K562 (cell line): ENCODE measurements around the gene TEX38. TPM values are rescaled to one million over a fixed set of nuclear protein-coding genes. Genes with fewer than 3 reads are reported as not detected.

Experiments
- ATAC-seq: fragments of 200-7000 bp; cut with Tn5 transposase; 3 replicates; pipeline ENCODE4 v1.9.1; 2020; ENCODE audit warnings: moderate library complexity
- BruUV-seq: library from RNA; stranded (reverse); fragments of 400-500 nt; replicated peaks from 2 replicates; lab custom pipeline; 2021; lab: Mats Ljungman, UMichigan
- CTCF ChIA-PET: fragments of 300-600 bp; formaldehyde crosslinking; extraction: SDS; loops from one replicate; lab custom pipeline; 2021; ENCODE audit warnings: low intra/inter-chr PET ratio; lab: Yijun Ruan, JAX
- POLR2A ChIA-PET: fragments of 300-600, 350-650 bp; sonication (Branson Sonifier 250); formaldehyde crosslinking; extraction: SDS; loops from one replicate; lab custom pipeline; 2021; ENCODE audit warnings: antibody characterized with exemption, inconsistent platforms; lab: Yijun Ruan, JAX
- DNase-seq, 4 experiments: peaks; one replicate each; pipeline versions ENCODE4 v3.0.0 to v3.0.0-alpha.2; 2011 to 2018; ENCODE audit warnings: low spot score in 3 of 4, mixed read lengths in 3 of 4; ENCODE audit errors: extremely low read depth in 1 of 4
- FAIRE-seq: peaks from 2 replicates; lab custom pipeline; 2011; peaks lifted over from hg19 to GRCh38; lab: Jason Lieb, UNC
- H2AFZ ChIP-seq: 2 replicates; pipeline ENCODE4 v1.6.0; 2011; ENCODE audit warnings: low read depth, low read length, control low read depth, inconsistent platforms
- H3K27ac ChIP-seq: fragments of 200-600 bp; 3 replicates; pipeline ENCODE4 v1.8.0; 2011; ENCODE audit warnings: low read depth, mild to moderate bottlenecking, control low read depth, inconsistent platforms, low read length, moderate library complexity, mixed read lengths; ENCODE audit errors: extremely low read depth
- H3K27me3 ChIP-seq, 2 experiments: fragments of 300-600 bp in 1 of 2; 2 replicates in 1 of 2; 3 replicates in 1 of 2; pipeline versions ENCODE4 v1.6.0 to v1.8.0; 2011; ENCODE audit warnings: inconsistent platforms in 2 of 2, low read length in 2 of 2, mild to moderate bottlenecking in 1 of 2, mixed read lengths in 1 of 2, moderate library complexity in 1 of 2; ENCODE audit not compliant: control insufficient read depth in 2 of 2, insufficient read depth in 2 of 2
- H3K36me3 ChIP-seq: fragments of 300-600 bp; 3 replicates; pipeline ENCODE4 v1.8.0; 2011; ENCODE audit warnings: mild to moderate bottlenecking, low read length, inconsistent platforms; ENCODE audit not compliant: control insufficient read depth, insufficient read depth
- H3K4me1 ChIP-seq, 2 experiments: fragments of 200-600 bp in 1 of 2; replicated peaks in 1 of 2; 2 replicates in 1 of 2; 3 replicates in 1 of 2; pipeline versions ENCODE4 v1.5.1 to v1.8.0; 2011; ENCODE audit warnings: inconsistent platforms in 2 of 2, low read length in 2 of 2, mild to moderate bottlenecking in 1 of 2, mixed read lengths in 1 of 2, moderate library complexity in 1 of 2; ENCODE audit not compliant: control insufficient read depth in 2 of 2, insufficient read depth in 2 of 2
- H3K4me2 ChIP-seq: 2 replicates; pipeline ENCODE4 v1.6.1; 2011; ENCODE audit warnings: low read length, control low read depth, inconsistent platforms, mixed read lengths; ENCODE audit not compliant: insufficient read depth
- H3K4me3 ChIP-seq: fragments of 200-600 bp; sonication (generic), shearing (Covaris generic); 2 replicates; pipeline ENCODE4 v1.5.1; 2016; ENCODE audit warnings: control low read depth, inconsistent platforms
- H3K79me2 ChIP-seq: fragments of 200-600 bp; 3 replicates; pipeline ENCODE4 v1.8.0; 2011; ENCODE audit warnings: low read length, inconsistent platforms; ENCODE audit not compliant: control insufficient read depth, insufficient read depth
- H3K9ac ChIP-seq, 2 experiments: 2 replicates each; pipeline versions ENCODE4 v1.6.0 to v1.6.1; 2011; ENCODE audit warnings: low read depth in 2 of 2, low read length in 2 of 2, control low read depth in 1 of 2, inconsistent platforms in 1 of 2, mild to moderate bottlenecking in 1 of 2, mixed read lengths in 1 of 2; ENCODE audit not compliant: insufficient read depth in 1 of 2
- H3K9me1 ChIP-seq: one replicate; pipeline ENCODE4 v1.6.0; 2011; ENCODE audit warnings: inconsistent platforms, mild to moderate bottlenecking, low read length, moderate library complexity; ENCODE audit not compliant: control insufficient read depth, insufficient read depth
- H3K9me3 ChIP-seq: replicated peaks from 2 replicates; pipeline ENCODE4 v1.5.1; 2011; ENCODE audit warnings: low read depth, low read length, inconsistent platforms; ENCODE audit not compliant: control insufficient read depth, insufficient read depth
- H4K20me1 ChIP-seq: replicated peaks from 2 replicates; pipeline ENCODE4 v1.6.1; 2011; ENCODE audit warnings: low read length, inconsistent platforms, mixed read lengths; ENCODE audit not compliant: control insufficient read depth, insufficient read depth
- BCL6 ChIP-seq: fragments of 250-450 bp; sonication (Bioruptor Pico); IDR thresholded peaks from 2 replicates; pipeline ENCODE4 v1.4.0; 2020
- EP300 ChIP-seq: IDR thresholded peaks from 2 replicates; pipeline ENCODE4 v1.6.1; 2012; ENCODE audit warnings: low read length, improper control_type of control experiment
- GTF2F1 ChIP-seq: IDR thresholded peaks from 2 replicates; pipeline ENCODE4 v1.6.1; 2011; ENCODE audit warnings: low read depth, low read length, improper control_type of control experiment
- KLF1 ChIP-seq: fragments of 450-650 bp; IDR thresholded peaks from 2 replicates; pipeline ENCODE4 v1.6.1; 2016; ENCODE audit warnings: missing genetic modification characterization, missing compliant biosample characterization
- MBD2 ChIP-seq: sonication (generic); IDR thresholded peaks from 2 replicates; pipeline ENCODE4 v1.6.1; 2016; ENCODE audit warnings: low read depth, borderline replicate concordance
- PHB ChIP-seq: fragments of 250-450 bp; sonication (Bioruptor Pico); IDR thresholded peaks from 2 replicates; pipeline ENCODE4 v1.5.0; 2021
- REST ChIP-seq, 2 experiments: fragments of 450-650 bp; formaldehyde crosslinking in 1 of 2; IDR thresholded peaks; 2 replicates each; pipeline versions ENCODE4 v1.4.0 to v1.6.1; 2014 to 2020; ENCODE audit warnings: mild to moderate bottlenecking in 2 of 2, borderline replicate concordance in 1 of 2, low read depth in 1 of 2
- ZNF143 ChIP-seq: sonication (generic); formaldehyde crosslinking; IDR thresholded peaks from 2 replicates; pipeline ENCODE4 v1.9.0; 2022; ENCODE audit warnings: mild to moderate bottlenecking, missing genetic modification reagents
- ZNF75A ChIP-seq: fragments of 450-650 bp; formaldehyde crosslinking; IDR thresholded peaks from 2 replicates; pipeline ENCODE4 v1.4.0; 2020; ENCODE audit warnings: mild to moderate bottlenecking
- WGBS: fragments of 100-300 bp; shearing (Covaris generic); methylation state at CpG from one replicate; pipeline ENCODE4 v1.1.6; 2016; ENCODE audit warnings: low coverage, mixed read lengths; ENCODE audit not compliant: insufficient coverage; ENCODE audit errors: missing lambda C conversion rate; 5-methylcytosine and 5-hydroxymethylcytosine counted together
- in situ Hi-C: fragments of 300-500 bp; cut with MboI; formaldehyde crosslinking; loops from 4 replicates; pipeline ENCODE4 v1.15.0; 2018; ENCODE audit warnings: inconsistent platforms, mixed read lengths
- intact Hi-C: fragments of 100-400 bp; cut with micrococcal nuclease; formaldehyde crosslinking; loops from 2 replicates; pipeline ENCODE4 v1.14.2; 2022
- polyA plus RNA-seq, 8 experiments: library from polyadenylated mRNA; depleted of rRNA in 4 of 8; stranded (reverse) in 5 of 8; unstranded in 3 of 8; fragments of >200 nt; fragmentation: Nextera tagmentation in 2 of 8; fragmentation: Illumina TruSeq in 1 of 8; extraction: Ambion mirVana in 2 of 8; extraction: Trizol in 1 of 8; gene quantifications; 2 replicates each; pipeline versions ENCODE4 v1.2.1 to v1.2.3, GENCODE V29; 2011 to 2014; ENCODE audit warnings: inconsistent platforms in 1 of 8, missing spikeins in 1 of 8
- total RNA-seq, 7 experiments: library from RNA; depleted of rRNA in 6 of 7; stranded (reverse); fragments of >200 nt in 6 of 7; fragmentation: Illumina TruSeq in 2 of 7; extraction: Trizol in 2 of 7; gene quantifications; 2 replicates each; pipeline versions ENCODE4 v1.2.1 to v1.2.3, GENCODE V29; 2011 to 2021; ENCODE audit warnings: low replicate concordance in 1 of 7
- TF ChIP-seq, protein P1 (sequence below): fragments of 250-450 bp; sonication (Bioruptor Pico); IDR thresholded peaks from 2 replicates; pipeline ENCODE4 v1.5.0; 2021
- TF ChIP-seq, protein P2 (sequence below): fragments of 250-450 bp; sonication (Bioruptor Pico); IDR thresholded peaks from 2 replicates; pipeline ENCODE4 v1.4.0; 2020; ENCODE audit warnings: mild to moderate bottlenecking, moderate library complexity

Gene TEX38
- total and polyA plus RNA-seq, 9 of the 15 experiments (the other 6 are each of a cell fraction or from before 2014, with no cell fraction given) = not detected

- TF ChIP-seq, protein P1, sequence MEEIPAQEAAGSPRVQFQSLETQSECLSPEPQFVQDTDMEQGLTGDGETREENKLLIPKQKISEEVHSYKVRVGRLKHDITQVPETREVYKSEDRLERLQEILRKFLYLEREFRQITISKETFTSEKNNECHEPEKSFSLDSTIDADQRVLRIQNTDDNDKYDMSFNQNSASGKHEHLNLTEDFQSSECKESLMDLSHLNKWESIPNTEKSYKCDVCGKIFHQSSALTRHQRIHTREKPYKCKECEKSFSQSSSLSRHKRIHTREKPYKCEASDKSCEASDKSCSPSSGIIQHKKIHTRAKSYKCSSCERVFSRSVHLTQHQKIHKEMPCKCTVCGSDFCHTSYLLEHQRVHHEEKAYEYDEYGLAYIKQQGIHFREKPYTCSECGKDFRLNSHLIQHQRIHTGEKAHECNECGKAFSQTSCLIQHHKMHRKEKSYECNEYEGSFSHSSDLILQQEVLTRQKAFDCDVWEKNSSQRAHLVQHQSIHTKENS = no peak
- no peak for TF ChIP-seq KLF1 (tag)
- TF ChIP-seq, all 486 proteins: peak for 0
Measured at GRCh38 chr1:46687921-46688509, 16.4 kb downstream of the TEX38 start (continued).

DNA sequence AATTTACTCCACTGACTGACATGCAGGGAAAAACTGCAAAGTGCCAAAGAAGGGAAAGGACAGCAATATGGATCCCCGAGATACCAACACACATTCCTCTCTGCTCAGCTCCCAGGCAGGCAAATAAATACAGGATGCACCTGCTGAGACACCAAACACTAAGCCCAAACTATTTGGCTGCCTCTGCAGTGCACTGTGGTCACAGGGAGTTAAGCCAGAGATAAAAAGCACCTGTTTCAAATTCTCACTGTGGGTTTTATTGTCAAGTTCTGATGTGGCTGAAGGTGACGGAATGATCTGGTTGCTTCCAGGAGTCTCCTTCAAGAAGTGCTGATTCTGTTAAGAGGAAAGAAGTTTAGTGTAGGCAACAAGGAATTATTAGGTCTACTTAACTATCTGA lies 17.7 kb downstream of the TEX38 start:
- no peak overlapping the region for H3K9ac ChIP-seq
- ChIA-PET CTCF (no interaction called here), POLR2A (interaction anchor here (0.6 kb wide), 1 partner anchor 15 kb away, joined by 3 read pairs; no protein-coding TSS in a partner anchor)
- ATAC-seq (no peak), FAIRE-seq (no peak), DNase-seq (no peak)
- intact Hi-C loops = no loop called here
- H3K4me2 ChIP-seq = no peak overlapping the region
- no TSS peak for BruUV-seq
- no peak overlapping the region for H2AFZ ChIP-seq
- H3K4me3 ChIP-seq = no peak overlapping the region
- H4K20me1 ChIP-seq = no peaks in the 10 kb centered on the region
- WGBS = 73% methylated on average over 2 of the region's 2 CpGs
- no peak overlapping the region for H3K27ac ChIP-seq
- H3K36me3 ChIP-seq = peaks cover 90% of the 10 kb centered on the region
- H3K27me3 ChIP-seq = no peaks in the 10 kb centered on the region
- H3K79me2 ChIP-seq = no peaks in the 10 kb centered on the region
- no peaks in the 10 kb centered on the region for H3K4me1 ChIP-seq
- H3K9me1 ChIP-seq = no peaks in the 10 kb centered on the region
- H3K9me3 ChIP-seq = no peaks in the 10 kb centered on the region
- in situ Hi-C loops = no loop called here
- TF ChIP-seq EP300 = no peak
- no peak for TF ChIP-seq GTF2F1
- TF ChIP-seq PHB = no peak
- no peak for TF ChIP-seq ZNF143
- no peak for TF ChIP-seq BCL6
- TF ChIP-seq MBD2 = no peak
- no peak for TF ChIP-seq REST (IDR thresholded peaks at IDR 0.05; ENCODE audit: borderline replicate concordance)
- no peak for TF ChIP-seq REST (CRISPR knock-in tag; IDR thresholded peaks at IDR 0.05; ENCODE audit: low read depth)
- TF ChIP-seq ZNF75A = no peak
- TF ChIP-seq, protein P2, sequence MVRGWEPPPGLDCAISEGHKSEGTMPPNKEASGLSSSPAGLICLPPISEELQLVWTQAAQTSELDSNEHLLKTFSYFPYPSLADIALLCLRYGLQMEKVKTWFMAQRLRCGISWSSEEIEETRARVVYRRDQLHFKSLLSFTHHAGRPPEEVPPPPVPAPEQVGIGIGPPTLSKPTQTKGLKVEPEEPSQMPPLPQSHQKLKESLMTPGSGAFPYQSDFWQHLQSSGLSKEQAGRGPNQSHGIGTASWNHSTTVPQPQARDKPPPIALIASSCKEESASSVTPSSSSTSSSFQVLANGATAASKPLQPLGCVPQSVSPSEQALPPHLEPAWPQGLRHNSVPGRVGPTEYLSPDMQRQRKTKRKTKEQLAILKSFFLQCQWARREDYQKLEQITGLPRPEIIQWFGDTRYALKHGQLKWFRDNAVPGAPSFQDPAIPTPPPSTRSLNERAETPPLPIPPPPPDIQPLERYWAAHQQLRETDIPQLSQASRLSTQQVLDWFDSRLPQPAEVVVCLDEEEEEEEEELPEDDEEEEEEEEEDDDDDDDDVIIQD = no peak
